Dedifferentiated amniotic fluid mesenchymal stem cell (primary cell): ENCODE data around the gene PTTG1.
"Not testable (repeated sequence)": the region's sequence is repeated elsewhere in the genome, so short reads cannot be mapped to it uniquely, and the experiment has no call there.

Source experiments
- DNase-seq: peaks from one replicate; pipeline ENCODE4 v3.0.0-alpha.2; 2016; ENCODE audit errors: extremely low spot score

PTTG1 gene

DNA sequence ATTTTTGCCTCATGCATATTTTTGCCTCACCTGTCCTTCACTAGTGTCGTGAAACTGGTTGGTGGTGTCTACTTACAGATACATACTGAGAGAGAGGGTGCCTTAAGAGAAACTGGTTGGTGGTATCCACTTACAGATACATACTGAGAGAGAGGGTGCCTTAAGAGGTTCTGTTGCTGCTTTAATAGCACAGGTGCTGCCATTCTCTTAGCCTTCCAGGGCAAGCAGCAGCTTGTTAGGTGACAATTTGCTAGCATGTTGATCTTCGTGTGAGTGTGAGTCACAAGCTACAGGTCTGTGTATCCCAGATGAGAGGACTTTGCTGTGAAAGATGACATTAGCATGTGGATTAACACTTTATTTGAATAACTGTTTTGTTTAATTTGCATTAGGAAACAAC, 1.4 kb downstream of the PTTG1 start:
- no peak for DNase-seq

DNA sequence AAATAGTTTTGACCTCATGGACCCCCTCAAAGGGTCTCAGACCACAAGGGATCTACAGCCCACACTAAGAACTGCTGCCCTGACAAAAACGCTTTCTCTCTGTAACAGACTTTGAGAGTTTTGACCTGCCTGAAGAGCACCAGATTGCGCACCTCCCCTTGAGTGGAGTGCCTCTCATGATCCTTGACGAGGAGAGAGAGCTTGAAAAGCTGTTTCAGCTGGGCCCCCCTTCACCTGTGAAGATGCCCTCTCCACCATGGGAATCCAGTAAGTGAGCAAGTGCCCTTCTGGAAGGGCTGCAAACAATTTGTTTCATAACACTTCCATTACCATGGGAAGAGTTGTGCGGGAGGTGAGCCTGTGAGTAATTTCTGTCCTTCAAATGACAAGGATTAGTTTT, 6.0 kb downstream of the PTTG1 start:
- DNase-seq: no peak

DNA sequence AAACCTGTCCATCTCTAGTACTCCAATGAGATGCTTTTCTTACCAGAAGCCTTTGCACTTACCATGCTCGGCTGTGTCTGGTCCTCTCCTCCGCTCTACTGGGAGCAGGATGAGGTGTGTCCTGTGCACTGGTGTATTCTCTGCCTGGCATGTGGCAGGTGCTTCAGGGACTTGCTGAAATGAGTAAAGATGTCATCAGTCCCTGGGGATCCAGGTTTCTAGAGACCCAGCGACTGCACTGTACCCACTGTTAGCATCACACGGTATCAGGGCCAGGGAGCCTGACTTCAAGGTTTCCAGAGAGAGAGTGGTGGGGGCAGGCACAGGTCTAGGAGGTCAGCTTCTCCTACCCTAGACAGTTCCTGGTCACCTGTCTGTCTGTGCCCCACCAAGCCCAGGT, 10.5 kb downstream of the PTTG1 start:
- DNase-seq: no peak

DNA sequence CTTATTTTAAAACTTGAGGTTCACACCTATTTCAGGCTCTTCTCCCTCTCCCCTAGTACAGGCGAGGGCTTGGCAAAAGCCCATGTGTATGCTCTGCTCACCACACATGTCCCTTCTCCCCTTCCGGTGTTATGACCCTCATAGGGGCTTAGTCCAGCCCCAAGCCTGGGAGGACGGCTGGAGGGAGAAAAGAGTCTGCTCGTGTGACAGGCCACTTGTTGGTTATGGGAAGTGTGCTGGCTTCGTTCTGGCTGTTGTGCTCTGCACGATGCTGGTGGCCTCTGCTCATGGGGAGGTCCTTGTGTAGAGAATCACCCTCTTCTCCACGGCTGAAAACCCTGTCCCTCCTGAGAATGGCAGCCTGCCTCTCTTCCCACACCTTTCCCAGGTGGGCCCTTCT, 11.1 kb downstream of the PTTG1 start:
- DNase-seq: no peak

DNA sequence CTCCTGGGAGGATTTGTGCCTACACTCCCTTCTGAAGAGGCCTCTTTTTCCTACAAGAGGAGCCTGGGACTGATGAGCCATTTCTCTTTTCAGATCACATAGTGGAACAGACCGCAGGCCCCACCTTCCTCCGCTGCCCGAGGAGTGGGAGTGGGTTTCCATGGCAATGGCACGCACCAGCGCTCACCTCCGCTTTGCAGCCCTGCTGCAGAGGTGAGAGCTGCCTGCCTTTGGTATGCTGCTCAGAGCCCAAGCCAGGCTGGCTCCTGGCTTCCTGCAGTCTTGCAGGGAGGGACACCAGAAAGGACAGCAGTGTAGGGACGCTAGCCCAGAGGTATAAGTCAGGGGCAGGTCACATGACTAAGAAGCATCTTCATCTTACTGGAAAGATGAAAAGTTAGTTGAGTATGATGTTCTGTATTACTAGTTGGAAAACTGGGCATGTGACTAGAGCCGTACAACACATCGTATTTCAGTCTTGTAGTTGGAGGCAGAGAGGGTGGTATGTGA, 12.4 kb downstream of the PTTG1 start:
- no peak for DNase-seq

DNA sequence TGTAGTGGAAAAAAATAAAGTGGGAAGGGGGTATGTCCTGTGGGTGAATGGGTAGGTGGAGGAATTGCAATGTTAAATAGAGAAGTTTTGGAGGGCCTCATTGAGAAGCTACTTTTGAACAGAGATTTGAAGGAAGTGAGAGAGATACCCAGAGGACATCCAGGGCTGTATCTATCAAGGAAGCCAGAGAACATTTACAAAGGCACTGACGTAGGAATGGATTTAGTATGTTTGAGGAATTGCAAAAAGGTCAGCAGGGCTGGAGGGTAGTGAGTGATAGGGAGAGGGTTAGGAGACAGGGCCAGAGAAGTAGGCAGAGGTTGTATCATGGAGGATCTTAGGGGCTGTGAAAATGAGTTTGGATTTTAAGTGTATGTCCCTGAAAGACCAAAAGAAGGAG, 13.9 kb downstream of the PTTG1 start:
- no peak for DNase-seq

DNA sequence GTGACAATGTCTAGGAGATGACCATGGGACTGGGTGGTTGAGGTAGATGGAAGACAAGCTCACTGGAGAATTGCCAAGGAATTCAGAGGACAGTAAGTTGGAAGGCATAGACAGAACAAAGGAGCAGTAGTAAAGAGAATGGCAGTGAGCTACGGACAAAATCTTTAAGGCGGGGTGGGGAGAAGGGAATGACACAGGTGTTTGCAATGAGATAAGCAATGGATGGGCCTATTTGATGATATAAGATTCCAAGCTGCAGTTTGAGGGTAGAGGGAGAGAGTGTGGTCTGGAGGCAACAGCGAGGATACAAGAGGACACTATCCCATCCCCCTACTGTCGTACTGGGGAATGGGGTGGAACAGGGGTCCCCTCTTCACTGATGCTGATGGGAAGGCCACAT, 14.4 kb downstream of the PTTG1 start:
- DNase-seq: no peak

DNA sequence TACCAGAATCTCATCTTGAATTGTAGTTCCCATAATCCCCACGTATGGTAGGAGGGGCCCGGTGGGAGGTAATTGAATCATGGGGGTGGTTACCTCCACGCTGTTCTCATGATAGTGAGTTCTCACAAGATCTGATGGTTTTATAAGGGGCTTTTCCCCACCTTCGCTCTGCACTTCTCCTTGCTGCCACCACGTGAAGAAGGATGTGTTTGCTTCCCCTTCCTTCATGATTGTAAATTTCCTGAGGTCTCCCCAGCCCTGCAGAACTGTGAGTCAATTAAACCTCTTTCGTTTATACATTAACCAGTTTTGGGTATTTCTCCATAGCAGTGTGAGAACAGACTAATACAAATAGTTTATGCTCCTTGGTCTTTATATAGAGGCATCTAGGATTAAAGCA, 15.0 kb downstream of the PTTG1 start:
- not testable (repeated sequence) for DNase-seq

DNA sequence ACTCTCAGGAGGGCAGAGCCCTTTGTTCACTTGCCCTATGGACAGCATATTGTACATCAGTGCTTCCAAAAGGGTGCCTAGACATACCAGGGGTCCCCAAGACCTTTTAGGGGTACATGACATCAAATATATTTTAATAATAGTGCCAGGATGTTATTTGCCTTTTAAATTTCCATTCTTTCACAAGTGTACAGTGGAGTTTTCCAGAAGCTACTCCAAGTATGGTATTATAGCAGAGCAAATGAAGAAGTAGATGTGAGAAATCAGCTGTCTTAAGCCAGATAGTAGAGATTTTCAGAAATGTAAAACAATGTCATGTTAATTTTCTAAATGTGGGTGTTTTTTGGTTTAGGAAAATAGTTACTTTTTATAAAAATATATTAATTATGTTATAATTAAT, 15.6 kb downstream of the PTTG1 start:
- DNase-seq: no peak

DNA sequence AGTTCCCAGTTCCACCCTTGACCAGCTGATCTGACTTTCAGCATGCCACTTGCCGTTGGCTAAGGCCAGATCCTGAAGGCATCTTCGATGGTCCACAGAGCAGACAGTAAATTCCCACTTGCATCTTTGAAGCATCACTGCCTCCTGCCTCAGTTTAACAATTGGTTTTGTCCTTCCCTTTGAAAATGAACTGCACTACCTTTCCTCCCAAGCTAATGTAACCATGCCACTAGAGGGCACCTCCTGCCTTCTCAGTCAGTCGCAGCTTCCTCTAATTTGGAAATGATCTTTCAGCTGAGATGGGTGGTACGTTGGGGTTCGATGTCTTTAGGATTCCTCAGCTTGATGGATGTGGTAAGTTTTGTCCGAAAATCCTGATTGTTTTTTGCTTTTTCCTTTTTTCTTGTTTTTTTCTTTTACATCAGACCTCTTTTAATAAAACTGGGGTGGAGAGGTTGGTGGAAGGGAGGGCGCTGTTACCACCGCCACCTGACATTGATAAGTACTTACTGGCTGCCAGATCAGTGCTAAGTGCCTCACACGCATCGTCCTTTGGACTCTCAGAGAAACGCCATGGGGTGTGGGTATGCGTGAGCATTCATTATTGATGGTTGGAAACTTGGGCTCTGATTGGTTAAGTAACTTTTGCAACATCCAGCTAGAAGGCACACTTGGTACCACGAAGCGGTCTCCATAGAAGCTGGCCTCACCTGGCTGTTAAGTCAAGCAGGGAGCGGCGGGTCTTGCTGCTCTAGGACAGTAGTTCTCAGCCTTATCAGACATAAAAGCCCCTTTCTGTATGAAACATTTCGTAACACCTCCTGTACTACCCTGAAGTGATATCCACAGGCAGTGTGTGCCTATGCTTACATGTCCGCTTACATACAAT, 16.9 kb downstream of the PTTG1 start:
- peak; percentile 58 for DNase-seq

DNA sequence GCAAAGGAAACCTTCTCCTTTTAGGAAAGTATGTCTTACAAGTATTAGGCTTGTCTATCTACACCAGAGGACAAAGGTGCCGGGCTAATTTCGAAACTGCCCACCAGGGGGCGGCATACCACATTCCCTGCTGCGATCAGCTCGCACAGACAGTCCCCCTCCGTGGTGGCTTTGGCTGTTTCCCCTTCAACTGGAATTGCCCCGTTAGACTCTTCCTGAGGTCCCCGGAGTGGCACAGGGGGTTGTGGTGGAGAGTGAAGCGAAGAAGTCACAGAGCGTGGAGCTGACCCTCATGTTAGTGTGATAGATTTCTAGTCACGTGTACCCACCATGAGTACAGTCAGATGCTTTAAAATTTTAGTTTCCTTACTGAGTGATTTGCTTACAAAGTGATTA, 17.5 kb downstream of the PTTG1 start:
- peak; percentile 69 for DNase-seq

DNA sequence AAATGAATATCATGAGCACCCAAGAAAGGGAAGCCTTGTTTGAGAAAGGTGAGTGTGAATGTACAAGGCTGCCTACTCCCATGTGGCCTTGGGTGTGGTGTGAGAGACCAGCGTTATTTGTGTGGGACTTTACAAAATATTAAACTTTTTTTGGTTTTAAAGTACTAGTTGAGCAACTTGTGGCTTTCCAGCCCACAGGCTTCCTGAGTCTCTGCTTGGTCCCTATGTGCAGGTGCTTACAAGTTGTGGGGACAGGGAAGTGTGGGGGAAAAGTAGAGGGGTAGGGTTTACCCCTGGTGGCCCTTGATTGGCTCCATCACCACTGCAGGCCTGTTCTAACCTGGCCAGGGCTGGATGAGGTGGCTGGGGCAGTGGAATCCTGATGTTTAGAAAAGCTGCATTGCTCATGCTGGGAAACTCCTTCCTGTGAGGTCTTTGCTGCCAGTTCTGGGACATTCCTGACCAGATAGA, 19.7 kb downstream of the PTTG1 start:
- DNase-seq: no peak

DNA sequence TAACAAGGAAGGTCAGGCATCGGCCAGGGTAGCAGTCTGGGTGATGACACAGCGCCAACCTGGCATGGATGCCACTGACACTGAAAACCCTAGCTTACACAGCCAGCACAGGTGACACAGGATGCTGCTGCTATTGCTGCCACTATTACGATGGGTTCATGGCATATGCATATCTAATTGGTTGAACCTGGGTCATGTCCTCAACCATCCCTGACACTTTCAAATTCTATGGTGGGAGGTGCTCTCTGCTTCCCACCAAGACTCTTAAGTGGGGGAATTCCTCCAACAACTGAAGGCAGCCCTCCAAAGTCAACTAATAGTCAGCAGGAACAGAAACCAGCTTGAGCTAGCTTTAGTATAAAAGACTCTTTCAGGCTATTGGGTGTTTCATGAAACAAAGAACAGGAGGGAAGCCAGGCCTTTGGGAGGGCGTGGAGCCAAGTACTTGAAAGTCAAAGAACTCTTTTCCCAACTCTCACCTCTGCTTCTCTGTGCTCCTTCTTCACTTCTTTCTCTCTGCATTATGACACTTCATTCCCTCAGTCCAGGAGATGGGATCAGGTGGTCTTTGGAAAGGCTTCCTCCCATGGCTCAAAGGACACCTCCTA, 21.3 kb downstream of the PTTG1 start:
- DNase-seq: no peak

DNA sequence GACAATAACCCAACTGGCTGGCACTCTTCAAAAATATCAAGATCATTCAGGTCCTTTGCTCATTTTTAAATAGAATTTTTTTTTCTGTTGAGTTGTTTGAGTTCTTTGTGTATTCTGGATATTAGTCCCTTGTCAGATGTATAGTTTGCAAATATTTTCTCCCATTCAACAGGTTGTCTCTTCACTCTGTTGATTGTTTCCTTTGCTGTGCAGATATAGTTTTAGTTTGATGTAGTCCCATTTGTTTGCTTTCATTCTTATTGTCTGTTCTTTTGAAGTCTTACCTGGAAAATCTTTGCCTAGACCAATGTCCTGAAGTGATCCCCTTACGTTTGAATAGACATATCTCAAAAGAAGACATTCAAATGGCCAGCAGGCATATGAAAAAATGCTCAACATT, 22.8 kb downstream of the PTTG1 start:
- DNase-seq: no peak

DNA sequence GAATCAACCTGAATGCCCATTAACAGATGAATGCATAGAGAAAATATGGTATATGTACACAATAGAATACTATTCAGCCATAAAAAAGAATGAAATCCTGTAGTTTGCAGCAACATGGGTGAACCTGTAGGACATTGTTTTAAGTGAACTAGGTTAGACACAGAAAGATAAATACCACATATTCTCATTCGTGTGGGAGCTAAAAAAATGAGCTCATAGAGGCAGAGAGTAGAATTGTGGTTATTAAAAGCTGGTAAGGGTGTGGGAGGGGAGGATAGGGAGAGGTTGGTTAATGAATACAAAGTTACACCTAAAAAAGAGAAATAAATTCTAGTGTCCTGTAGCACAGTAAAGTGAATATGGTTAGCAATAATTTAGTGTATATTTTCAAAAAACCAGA, 23.5 kb downstream of the PTTG1 start:
- no peak for DNase-seq

DNA sequence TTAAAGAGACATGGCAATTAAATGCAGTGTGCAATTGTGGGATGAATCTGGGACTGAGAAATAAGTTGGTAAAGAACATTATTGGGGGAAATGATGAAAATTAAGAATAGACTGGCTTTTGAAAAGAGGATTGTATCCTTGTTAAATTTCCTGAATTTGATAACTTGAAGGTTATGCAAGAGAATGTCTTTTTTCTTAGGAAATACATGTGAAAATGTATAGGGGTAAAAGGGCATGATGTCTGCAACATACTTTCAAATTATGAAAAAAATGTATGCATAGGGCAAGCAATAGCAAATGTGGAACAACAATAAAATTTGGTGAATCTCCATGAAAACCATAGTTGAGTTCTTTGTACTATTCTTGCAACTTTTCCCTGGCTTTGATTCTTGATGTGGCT, 24.1 kb downstream of the PTTG1 start:
- DNase-seq: no peak

DNA sequence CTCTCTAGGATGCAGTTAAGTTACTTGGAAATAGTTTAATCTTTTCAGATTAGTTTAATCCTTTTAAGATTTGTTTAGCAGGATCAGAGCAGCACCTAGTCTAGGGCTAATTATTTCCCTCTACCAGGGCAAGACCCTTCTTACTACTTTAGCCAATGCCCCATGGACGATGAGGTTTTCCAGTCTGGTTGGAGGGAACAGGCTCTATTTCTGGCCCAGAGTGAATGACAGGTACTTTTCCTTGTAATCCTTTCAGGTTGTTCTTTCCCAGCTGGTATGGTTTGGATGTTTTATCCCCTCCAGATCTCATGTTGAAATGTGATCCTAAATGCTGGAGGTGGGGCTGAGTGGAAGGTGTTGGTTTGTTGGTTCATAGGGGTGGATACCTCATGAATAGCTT, 27.2 kb downstream of the PTTG1 start:
- DNase-seq: no peak

DNA sequence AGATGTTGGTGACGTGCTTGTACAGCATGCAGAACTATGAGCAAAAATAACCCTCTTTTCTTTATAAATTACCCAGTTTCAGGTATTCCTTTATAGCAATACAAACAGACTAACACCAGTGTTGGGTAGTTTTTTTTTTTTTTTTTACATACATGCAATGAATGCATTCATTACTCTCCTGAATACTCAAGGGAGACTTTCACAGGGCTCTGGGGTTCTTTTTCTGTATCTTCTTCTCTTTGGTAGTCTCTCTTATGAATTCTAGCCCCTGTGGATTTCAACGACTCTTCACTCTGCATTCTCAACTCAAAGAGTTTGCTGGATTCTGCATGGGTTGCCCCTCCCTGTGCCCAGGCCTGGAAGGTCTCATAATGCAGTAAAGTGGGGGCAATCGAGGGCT, 27.8 kb downstream of the PTTG1 start:
- no peak for DNase-seq

DNA sequence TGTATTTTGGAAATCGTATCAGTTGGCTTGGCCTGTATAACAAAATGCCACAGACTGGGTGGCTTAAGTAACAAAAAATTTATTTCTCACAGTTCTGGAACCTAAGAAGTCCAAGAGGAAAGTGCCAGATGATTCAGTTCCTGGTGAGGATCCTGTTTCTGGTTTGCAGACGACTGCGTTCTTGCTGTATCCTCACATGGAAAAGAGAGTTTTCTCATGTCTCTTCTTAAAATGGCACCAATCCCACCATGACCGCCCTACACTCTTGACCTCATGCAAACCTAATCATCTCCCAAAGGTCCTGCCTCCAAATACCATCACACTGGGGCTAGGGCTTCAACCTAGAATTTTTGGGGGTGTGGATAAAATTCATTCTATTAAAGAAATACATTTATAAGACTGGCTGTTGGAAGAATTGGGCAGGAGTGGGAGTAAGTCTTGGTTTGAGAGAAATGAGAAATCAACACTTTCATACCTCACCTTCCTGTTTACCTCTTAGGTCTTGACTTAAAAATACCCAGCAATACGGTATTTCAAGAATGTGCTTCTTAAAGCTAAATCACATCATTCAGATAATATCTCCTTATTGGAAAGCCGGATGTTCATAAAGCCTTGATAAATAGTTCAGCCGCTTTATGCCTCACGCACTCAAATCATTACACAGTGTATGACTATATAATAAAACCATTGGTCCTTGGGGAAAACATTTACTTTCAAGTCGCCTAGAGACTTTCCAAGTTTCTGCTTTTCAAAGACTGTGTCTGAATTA, 28.7 kb downstream of the PTTG1 start:
- DNase-seq: no peak

DNA sequence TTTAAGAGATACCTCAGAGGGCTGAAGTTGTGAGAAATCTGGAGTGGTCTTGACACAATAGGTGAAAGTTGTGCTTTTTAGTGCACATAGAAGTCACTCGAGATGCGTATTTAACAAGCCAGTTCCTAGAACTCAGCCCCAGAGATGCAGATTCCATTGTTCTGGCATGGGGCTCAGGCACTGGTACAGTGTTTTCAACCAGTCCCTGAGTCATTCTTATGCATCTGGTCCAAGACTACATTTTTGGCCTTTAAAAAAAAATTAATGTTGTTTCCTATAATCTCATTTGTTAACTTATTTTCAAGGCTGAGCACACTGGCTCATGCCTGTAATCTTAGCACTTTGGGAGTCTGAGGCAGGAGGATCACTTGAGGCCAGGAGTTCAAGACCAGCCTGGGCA, 29.6 kb downstream of the PTTG1 start:
- no peak for DNase-seq

DNA sequence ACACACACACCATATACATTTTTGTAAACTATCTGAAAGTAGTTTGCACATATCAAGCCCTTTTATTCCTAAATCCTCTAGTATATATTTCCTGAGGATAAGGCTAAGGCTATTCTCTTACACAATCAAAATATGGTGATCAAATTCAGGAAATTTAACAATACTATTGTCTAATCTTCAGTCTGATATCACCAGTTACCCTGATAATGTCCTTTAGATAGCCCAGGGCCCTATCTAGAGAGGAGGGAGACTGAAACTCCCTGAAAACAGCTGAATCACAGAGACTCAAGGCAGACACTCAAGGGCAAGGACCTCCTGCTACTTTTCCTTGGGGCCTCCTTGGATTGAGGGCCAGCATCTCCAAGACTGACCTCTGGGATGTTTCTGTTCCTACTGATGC, 30.4 kb downstream of the PTTG1 start:
- no peak for DNase-seq

DNA sequence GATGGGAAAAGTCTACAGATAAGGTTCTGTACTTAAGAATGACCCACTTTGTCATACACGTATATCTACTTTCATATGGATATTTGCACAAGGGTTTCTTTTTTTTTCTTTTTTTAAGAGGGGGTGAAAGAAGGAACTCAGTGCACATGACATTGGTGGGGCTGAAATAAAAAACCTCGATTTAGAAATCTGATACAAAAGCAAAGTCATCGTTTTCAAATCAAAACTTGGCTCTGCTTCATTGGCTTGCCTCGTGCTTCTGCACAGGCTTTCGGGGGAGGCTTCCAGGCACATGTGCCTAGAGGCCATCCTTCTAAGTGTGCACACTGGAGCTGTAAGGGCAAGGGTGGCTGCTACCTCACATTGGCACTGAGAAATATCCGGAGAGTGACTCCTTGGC, 31.1 kb downstream of the PTTG1 start:
- no peak for DNase-seq

DNA sequence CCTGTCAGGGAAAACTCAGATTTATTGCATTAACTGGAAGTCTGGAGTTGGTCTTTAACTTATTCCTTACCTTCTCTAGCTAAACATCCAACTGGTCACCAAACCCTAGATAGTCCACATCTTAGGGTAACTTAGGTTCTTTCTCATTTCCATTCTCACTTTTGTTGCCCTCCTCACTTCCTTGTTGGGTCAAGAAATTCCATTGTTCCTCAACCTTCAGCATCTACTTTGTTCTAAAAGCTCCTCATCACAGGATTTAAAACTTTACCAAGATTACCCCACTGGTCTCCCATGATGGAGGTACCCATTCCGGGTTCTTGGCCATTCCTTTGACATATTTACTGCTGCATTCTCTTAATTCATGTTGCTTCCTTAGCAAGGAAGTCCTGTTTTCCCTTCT, 32.1 kb downstream of the PTTG1 start:
- no peak for DNase-seq
